Panc1 (cell line): Measurements from ENCODE around the gene NEMF. TPM values are rescaled to one million over a fixed set of nuclear protein-coding genes. Genes with fewer than 3 reads are reported as not detected.

Source experiments
- ATAC-seq: fragments of 200-7000 bp; cut with Tn5 transposase; 2 replicates; pipeline ENCODE4 v1.9.1; 2020; ENCODE audit warnings: mild to moderate bottlenecking, moderate library complexity
- BruUV-seq: library from RNA; stranded (reverse); fragments of 400-500 nt; replicated peaks from 2 replicates; lab custom pipeline; 2021; lab: Mats Ljungman, UMichigan
- CTCF ChIA-PET: fragments of 300-600 bp; sonication (Branson Sonifier 250); formaldehyde crosslinking; loops from one replicate; lab custom pipeline; 2022; ENCODE audit warnings: antibody characterized with exemption; lab: Charles Lee
- POLR2A ChIA-PET: fragments of 300-600 bp; sonication (Branson Sonifier 250); formaldehyde crosslinking; loops from one replicate; lab custom pipeline; 2022; ENCODE audit warnings: antibody characterized with exemption; lab: Charles Lee
- DNase-seq: peaks from one replicate; pipeline ENCODE4 v3.0.0-alpha.2; 2010; ENCODE audit warnings: low read depth, low spot score
- H3K27ac ChIP-seq: 2 replicates; pipeline ENCODE4 v1.5.1; 2011; ENCODE audit warnings: mild to moderate bottlenecking, low read length, inconsistent platforms
- H3K27me3 ChIP-seq: fragments of 200-500 bp; sonication (Bioruptor generic); 2 replicates; pipeline ENCODE4 v1.6.0; 2014; ENCODE audit warnings: low read length, inconsistent platforms; ENCODE audit not compliant: control insufficient read depth, insufficient read depth
- H3K36me3 ChIP-seq: fragments of 200-500 bp; sonication (Bioruptor generic); 2 replicates; pipeline ENCODE4 v1.5.1; 2014; ENCODE audit warnings: inconsistent platforms, mild to moderate bottlenecking, low read length, moderate library complexity; ENCODE audit not compliant: control insufficient read depth, insufficient read depth
- H3K4me1 ChIP-seq: 2 replicates; pipeline ENCODE4 v1.5.1; 2011; ENCODE audit warnings: inconsistent platforms, mild to moderate bottlenecking, low read length, moderate library complexity; ENCODE audit not compliant: control insufficient read depth, insufficient read depth
- H3K4me3 ChIP-seq, 2 experiments: 2 replicates each; pipeline ENCODE4 v1.5.1; 2011 to 2012; ENCODE audit warnings: low read depth in 2 of 2, low read length in 2 of 2, mild to moderate bottlenecking in 2 of 2, inconsistent platforms in 1 of 2, moderate library complexity in 1 of 2
- H3K9me3 ChIP-seq: fragments of 200-500 bp; sonication (Bioruptor generic); 2 replicates; pipeline ENCODE4 v1.5.1; 2014; ENCODE audit warnings: low read depth, mild to moderate bottlenecking, inconsistent platforms, low read length, moderate library complexity; ENCODE audit not compliant: control insufficient read depth, insufficient read depth
- POLR2AphosphoS5 ChIP-seq: IDR thresholded peaks from 2 replicates; pipeline ENCODE4 v1.6.1; 2012; ENCODE audit warnings: mild to moderate bottlenecking, low read depth, low read length, moderate library complexity
- SIN3A ChIP-seq: IDR thresholded peaks from 2 replicates; pipeline ENCODE4 v1.6.1; 2012; ENCODE audit warnings: low read depth, mild to moderate bottlenecking, low read length, moderate library complexity, borderline replicate concordance; ENCODE audit not compliant: insufficient read depth
- TCF7L2 ChIP-seq: IDR thresholded peaks from 2 replicates; pipeline ENCODE4 v1.6.1; 2011; ENCODE audit warnings: mild to moderate bottlenecking, low read depth, low read length, inconsistent platforms
- in situ Hi-C: cut with HindIII; loops from 2 replicates; pipeline ENCODE4 v1.10.0; 2016; ENCODE audit warnings: low sequenced_read_pairs, low pct_unique_long_range_greater_than_20kb
- intact Hi-C: fragments of 100-400 bp; cut with micrococcal nuclease; formaldehyde crosslinking; loops from one replicate; pipeline ENCODE4 v1.10.0; 2022; ENCODE audit not compliant: unreplicated experiment
- total RNA-seq: library from RNA; stranded (reverse); gene quantifications from one replicate; pipeline ENCODE4 v1.2.1, GENCODE V29; 2021; ENCODE audit not compliant: unreplicated experiment
- TF ChIP-seq, protein P1 (sequence below): fragments of 450-650 bp; IDR thresholded peaks from 2 replicates; pipeline ENCODE4 v1.5.1; 2017; ENCODE audit warnings: mild to moderate bottlenecking
- TF ChIP-seq, protein P2 (sequence below), 2 experiments: IDR thresholded peaks; 2 replicates each; pipeline ENCODE4 v1.6.1; 2011 to 2012; ENCODE audit warnings: low read depth in 2 of 2, control low read depth in 1 of 2, low read length in 1 of 2, mild to moderate bottlenecking in 1 of 2, moderate library complexity in 1 of 2; ENCODE audit not compliant: insufficient read depth in 1 of 2

Gene NEMF
- total RNA-seq, 1 experiment from 2014 or later, result 38.3 TPM

GRCh38 chr14:49900973-49901372 lies 48.4 kb upstream of the NEMF start:
- no peak for TF ChIP-seq SIN3A
- TF ChIP-seq, protein P1, sequence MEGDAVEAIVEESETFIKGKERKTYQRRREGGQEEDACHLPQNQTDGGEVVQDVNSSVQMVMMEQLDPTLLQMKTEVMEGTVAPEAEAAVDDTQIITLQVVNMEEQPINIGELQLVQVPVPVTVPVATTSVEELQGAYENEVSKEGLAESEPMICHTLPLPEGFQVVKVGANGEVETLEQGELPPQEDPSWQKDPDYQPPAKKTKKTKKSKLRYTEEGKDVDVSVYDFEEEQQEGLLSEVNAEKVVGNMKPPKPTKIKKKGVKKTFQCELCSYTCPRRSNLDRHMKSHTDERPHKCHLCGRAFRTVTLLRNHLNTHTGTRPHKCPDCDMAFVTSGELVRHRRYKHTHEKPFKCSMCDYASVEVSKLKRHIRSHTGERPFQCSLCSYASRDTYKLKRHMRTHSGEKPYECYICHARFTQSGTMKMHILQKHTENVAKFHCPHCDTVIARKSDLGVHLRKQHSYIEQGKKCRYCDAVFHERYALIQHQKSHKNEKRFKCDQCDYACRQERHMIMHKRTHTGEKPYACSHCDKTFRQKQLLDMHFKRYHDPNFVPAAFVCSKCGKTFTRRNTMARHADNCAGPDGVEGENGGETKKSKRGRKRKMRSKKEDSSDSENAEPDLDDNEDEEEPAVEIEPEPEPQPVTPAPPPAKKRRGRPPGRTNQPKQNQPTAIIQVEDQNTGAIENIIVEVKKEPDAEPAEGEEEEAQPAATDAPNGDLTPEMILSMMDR, result no peak
- TF ChIP-seq, protein P2, sequence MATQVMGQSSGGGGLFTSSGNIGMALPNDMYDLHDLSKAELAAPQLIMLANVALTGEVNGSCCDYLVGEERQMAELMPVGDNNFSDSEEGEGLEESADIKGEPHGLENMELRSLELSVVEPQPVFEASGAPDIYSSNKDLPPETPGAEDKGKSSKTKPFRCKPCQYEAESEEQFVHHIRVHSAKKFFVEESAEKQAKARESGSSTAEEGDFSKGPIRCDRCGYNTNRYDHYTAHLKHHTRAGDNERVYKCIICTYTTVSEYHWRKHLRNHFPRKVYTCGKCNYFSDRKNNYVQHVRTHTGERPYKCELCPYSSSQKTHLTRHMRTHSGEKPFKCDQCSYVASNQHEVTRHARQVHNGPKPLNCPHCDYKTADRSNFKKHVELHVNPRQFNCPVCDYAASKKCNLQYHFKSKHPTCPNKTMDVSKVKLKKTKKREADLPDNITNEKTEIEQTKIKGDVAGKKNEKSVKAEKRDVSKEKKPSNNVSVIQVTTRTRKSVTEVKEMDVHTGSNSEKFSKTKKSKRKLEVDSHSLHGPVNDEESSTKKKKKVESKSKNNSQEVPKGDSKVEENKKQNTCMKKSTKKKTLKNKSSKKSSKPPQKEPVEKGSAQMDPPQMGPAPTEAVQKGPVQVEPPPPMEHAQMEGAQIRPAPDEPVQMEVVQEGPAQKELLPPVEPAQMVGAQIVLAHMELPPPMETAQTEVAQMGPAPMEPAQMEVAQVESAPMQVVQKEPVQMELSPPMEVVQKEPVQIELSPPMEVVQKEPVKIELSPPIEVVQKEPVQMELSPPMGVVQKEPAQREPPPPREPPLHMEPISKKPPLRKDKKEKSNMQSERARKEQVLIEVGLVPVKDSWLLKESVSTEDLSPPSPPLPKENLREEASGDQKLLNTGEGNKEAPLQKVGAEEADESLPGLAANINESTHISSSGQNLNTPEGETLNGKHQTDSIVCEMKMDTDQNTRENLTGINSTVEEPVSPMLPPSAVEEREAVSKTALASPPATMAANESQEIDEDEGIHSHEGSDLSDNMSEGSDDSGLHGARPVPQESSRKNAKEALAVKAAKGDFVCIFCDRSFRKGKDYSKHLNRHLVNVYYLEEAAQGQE (IDR thresholded peaks at IDR 0.05; ENCODE audit: insufficient read depth in 1 of 2, low read depth in 2 of 2, low read length in 1 of 2), result no peak
- no peak for TF ChIP-seq POLR2AphosphoS5
- TF ChIP-seq TCF7L2, result no peak
- DNase-seq (no peak), ATAC-seq (no peak)
- Histone ChIP-seq H3K36me3 (no peaks in the 10 kb centered on the region; the same call in 1 of the 2 replicates), H3K4me1 (peaks cover 21% of the 10 kb centered on the region), H3K27me3 (no peaks in the 10 kb centered on the region), H3K27ac (peak overlapping the region; percentile 97), H3K4me3 (no peak overlapping the region), H3K9me3 (no peaks in the 10 kb centered on the region)
- in situ Hi-C loops (no loop called here), intact Hi-C loops (no loop called here)
- no TSS peak for BruUV-seq
- ChIA-PET POLR2A (no interaction called here), CTCF (no interaction called here)

GRCh38 chr14:49898485-49898884 lies 45.9 kb upstream of the NEMF start:
- ATAC-seq, result 0 out of 2 replicates have a peak, but pooled peaks have one; percentile 22
- intact Hi-C loops (loop anchor here (2.0 to 10.0 kb wide), 4 partner anchors 46 to 209 kb away; no protein-coding TSS in a partner anchor), in situ Hi-C loops (no loop called here)
- H3K27ac ChIP-seq, result peak overlapping the region; percentile 97
- ChIA-PET CTCF (no interaction called here), POLR2A (interaction anchor here (0.7 kb wide), 1 partner anchor 30 kb away, joined by 4 read pairs; no protein-coding TSS in a partner anchor)
- TF ChIP-seq, protein P1, result no peak
- TF ChIP-seq, protein P2 (IDR thresholded peaks at IDR 0.05; ENCODE audit: insufficient read depth in 1 of 2, low read depth in 2 of 2, low read length in 1 of 2), result no peak
- TF ChIP-seq SIN3A, result no peak
- no peak for TF ChIP-seq TCF7L2
- no peak for TF ChIP-seq POLR2AphosphoS5
- no peaks in the 10 kb centered on the region for H3K9me3 ChIP-seq
- H3K4me3 ChIP-seq, result peak overlapping the region; percentile 48 to 75
- no peak for DNase-seq
- no TSS peak for BruUV-seq
- no peaks in the 10 kb centered on the region for H3K27me3 ChIP-seq
- peaks cover 16% of the 10 kb centered on the region for H3K4me1 ChIP-seq
- H3K36me3 ChIP-seq, result peaks cover 7% of the 10 kb centered on the region
